AG10803 (cell line): Measurements from ENCODE around the gene OR56A3.

Experiments
- DNase-seq: peaks from one replicate; pipeline ENCODE4 v3.0.0; 2010; ENCODE audit warnings: low read depth
- H3K4me3 ChIP-seq: 2 replicates; pipeline ENCODE4 v1.5.1; 2011; ENCODE audit warnings: mild to moderate bottlenecking, low read length, control low read depth
- TF ChIP-seq, protein P1 (sequence below): conservative IDR thresholded peaks from 2 replicates; pipeline ENCODE4 v1.5.1; 2011; ENCODE audit warnings: mild to moderate bottlenecking, low read length, control low read depth, inconsistent platforms

The OR56A3 gene

GRCh38 chr11:5968394-5968793 lies 26.3 kb downstream of the OR56A3 start, which contains the start of gene OR56A5:
OR56A5 (minus strand) TSS chr11:5968494; CDS start chr11:5968494, 0 bp downstream.
- DNase-seq = no peak
- no peak within 1 kb of the TSS for H3K4me3 ChIP-seq
- TF ChIP-seq, protein P1, sequence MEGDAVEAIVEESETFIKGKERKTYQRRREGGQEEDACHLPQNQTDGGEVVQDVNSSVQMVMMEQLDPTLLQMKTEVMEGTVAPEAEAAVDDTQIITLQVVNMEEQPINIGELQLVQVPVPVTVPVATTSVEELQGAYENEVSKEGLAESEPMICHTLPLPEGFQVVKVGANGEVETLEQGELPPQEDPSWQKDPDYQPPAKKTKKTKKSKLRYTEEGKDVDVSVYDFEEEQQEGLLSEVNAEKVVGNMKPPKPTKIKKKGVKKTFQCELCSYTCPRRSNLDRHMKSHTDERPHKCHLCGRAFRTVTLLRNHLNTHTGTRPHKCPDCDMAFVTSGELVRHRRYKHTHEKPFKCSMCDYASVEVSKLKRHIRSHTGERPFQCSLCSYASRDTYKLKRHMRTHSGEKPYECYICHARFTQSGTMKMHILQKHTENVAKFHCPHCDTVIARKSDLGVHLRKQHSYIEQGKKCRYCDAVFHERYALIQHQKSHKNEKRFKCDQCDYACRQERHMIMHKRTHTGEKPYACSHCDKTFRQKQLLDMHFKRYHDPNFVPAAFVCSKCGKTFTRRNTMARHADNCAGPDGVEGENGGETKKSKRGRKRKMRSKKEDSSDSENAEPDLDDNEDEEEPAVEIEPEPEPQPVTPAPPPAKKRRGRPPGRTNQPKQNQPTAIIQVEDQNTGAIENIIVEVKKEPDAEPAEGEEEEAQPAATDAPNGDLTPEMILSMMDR = no peak

GRCh38 chr11:5973530-5973929 lies 31.5 kb downstream of the OR56A3 start:
- DNase-seq = no peak
- TF ChIP-seq, protein P1 = no peak

DNA sequence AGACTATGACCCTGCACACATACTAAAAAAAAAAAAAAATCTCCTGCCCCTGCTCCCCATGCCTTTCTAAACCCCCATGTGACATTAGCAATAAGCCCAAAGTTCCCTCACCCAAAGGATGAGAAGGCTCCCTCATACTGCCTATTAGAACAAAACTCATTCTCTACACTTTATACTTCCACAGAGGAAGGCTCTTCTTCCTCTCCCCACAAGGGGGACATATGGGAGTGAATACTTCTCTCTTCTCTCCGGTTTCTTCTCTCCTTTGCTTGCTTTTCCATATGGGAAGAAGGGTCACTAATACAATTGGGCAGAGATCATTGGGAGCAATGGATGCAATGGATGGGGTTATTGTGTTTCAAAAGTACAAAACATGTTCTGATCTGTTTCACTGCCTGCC lies 41.4 kb downstream of the OR56A3 start:
- no peak overlapping the region for H3K4me3 ChIP-seq
- DNase-seq = no peak
- TF ChIP-seq, protein P1 = no peak

More at GRCh38 chr11:5973530-5973929, 31.5 kb downstream of the OR56A3 start:
- H3K4me3 ChIP-seq = no peak overlapping the region

DNA sequence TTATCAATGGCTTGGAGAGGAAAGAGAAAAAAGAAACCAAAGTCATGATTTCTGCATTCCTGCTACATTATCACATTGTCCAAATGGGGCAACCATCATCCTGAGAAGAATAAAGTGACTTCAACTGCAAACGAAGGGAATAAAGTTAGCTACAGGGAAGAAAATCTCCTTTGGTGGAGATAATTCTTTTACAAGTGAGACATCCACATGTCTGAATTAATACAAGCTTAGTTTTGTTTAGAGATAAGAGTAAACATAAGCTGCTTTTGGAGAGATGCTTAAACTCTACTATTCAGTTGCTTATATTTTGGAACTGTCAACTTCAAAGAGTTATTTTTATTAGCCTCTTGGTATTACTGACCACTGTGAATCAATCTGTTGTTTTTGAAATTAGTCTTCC lies 44.8 kb downstream of the OR56A3 start, which contains the start of gene OR52L1:
TSS of gene OR52L1 (minus strand) at position 101 of the 400 bp plus-strand sequence. CDS start at position 46, 55 bp downstream.
- no peak within 1 kb of the TSS for H3K4me3 ChIP-seq
- TF ChIP-seq, protein P1 = no peak
- no peak for DNase-seq

DNA sequence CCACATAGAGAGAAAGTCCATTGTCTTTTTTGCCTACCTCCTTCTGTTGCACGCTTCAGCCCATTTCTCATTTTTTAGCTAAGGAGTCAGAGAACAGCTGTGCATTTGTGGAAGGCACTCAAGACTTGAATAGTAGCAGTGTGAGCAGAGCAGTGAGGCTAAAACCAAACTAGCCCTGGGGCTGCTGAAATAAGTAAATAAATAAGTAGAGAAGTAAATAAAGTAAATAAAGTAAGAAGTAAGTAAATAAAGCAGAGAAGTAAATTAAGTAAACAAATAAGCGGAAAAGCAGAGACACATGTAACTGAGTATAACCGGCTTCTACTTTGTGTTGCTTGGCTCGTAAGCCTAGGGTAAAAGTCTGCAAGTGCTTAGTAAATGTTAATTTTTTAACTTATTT lies 47.2 kb downstream of the OR56A3 start:
- H3K4me3 ChIP-seq = no peak overlapping the region
- DNase-seq = no peak
- TF ChIP-seq, protein P1 = no peak

- TF ChIP-seq, protein P1 = no peak
- no peak overlapping the region for H3K4me3 ChIP-seq
- DNase-seq = no peak
Measured at GRCh38 chr11:5992150-5992549, 50.1 kb downstream of the OR56A3 start.

- no peak overlapping the region for H3K4me3 ChIP-seq
- TF ChIP-seq, protein P1 = peak; percentile 67
- DNase-seq = peak; percentile 26
Measured at GRCh38 chr11:5992604-5993251, 50.7 kb downstream of the OR56A3 start.
